Natural killer cell (primary cell): ENCODE measurements around the gene DENND1A. TPM values are rescaled to one million over a fixed set of nuclear protein-coding genes. Genes with fewer than 3 reads are reported as not detected.

ENCODE experiments used
- ATAC-seq, 3 donors: fragments of 150-1000 bp in 2 of 3; fragments of 200-7000 bp in 1 of 3; cut with Tn5 transposase; 1 replicate in 1 of 3; 2 replicates in 2 of 3; pipeline ENCODE4 v1.10.0; 2021; ENCODE audit warnings: mild to moderate bottlenecking in 2 of 3, moderate library complexity in 2 of 3
- DNase-seq, 2 donors: peaks; one replicate each; pipeline versions ENCODE4 v3.0.0 to v3.0.0-alpha.2; 2013 to 2021; ENCODE audit warnings: mixed read lengths in 1 of 2
- H3K27ac ChIP-seq: one replicate; pipeline ENCODE4 v1.5.1; 2013; ENCODE audit warnings: mild to moderate bottlenecking, low read length
- H3K27me3 ChIP-seq: one replicate; pipeline ENCODE4 v1.6.1; 2013; ENCODE audit warnings: low read length; ENCODE audit not compliant: control insufficient read depth, insufficient read depth
- H3K36me3 ChIP-seq: one replicate; pipeline ENCODE4 v1.6.1; 2013; ENCODE audit warnings: low read length; ENCODE audit not compliant: control insufficient read depth, insufficient read depth
- H3K4me1 ChIP-seq: one replicate; pipeline ENCODE4 v1.6.1; 2013; ENCODE audit warnings: low read length; ENCODE audit not compliant: control insufficient read depth, insufficient read depth
- H3K4me3 ChIP-seq: one replicate; pipeline ENCODE4 v1.5.1; 2013; ENCODE audit warnings: low read length
- H3K9me3 ChIP-seq: one replicate; pipeline ENCODE4 v1.6.1; 2013; ENCODE audit warnings: low read length; ENCODE audit not compliant: control insufficient read depth, insufficient read depth
- H3K27ac Mint-ChIP-seq, 2 donors: one replicate each; pipeline ENCODE4 v1.8.0; 2022; ENCODE audit warnings: mild to moderate bottlenecking in 2 of 2, mixed read lengths in 2 of 2, moderate library complexity in 1 of 2
- H3K27me3 Mint-ChIP-seq, 2 donors: one replicate each; pipeline ENCODE4 v1.8.0; 2022; ENCODE audit warnings: low read depth in 2 of 2, mixed read lengths in 2 of 2
- H3K36me3 Mint-ChIP-seq: one replicate; pipeline ENCODE4 v1.8.0; 2022; ENCODE audit warnings: mixed read lengths
- H3K4me1 Mint-ChIP-seq, 2 donors: one replicate each; pipeline ENCODE4 v1.8.0; 2022; ENCODE audit warnings: mixed read lengths in 2 of 2
- H3K4me3 Mint-ChIP-seq: one replicate; pipeline ENCODE4 v1.8.0; 2022; ENCODE audit warnings: mild to moderate bottlenecking, moderate library complexity, mixed read lengths
- H3K9me3 Mint-ChIP-seq, 2 donors: one replicate each; pipeline ENCODE4 v1.8.0; 2022; ENCODE audit warnings: mixed read lengths in 2 of 2
- CTCF ChIP-seq: fragments of 200-600 bp; IDR thresholded peaks from one replicate; pipeline ENCODE4 v1.8.0; 2022; ENCODE audit warnings: antibody characterized with exemption
- WGBS: methylation state at CpG from one replicate; pipeline ENCODE4 v1.1.7; 2013; ENCODE audit warnings: missing lambda C conversion rate; ENCODE audit not compliant: insufficient coverage; 5-methylcytosine and 5-hydroxymethylcytosine counted together
- intact Hi-C: fragments of 100-400 bp; cut with micrococcal nuclease; formaldehyde crosslinking; loops from one replicate; pipeline ENCODE4 v1.14.2; 2022
- total RNA-seq, 4 donors: library from RNA; stranded (reverse); fragments of 120-200 nt in 1 of 4; gene quantifications; one replicate each; pipeline versions ENCODE4 v1.2.3 to v1.2.4, GENCODE V29; 2013 to 2022

DENND1A gene
- total RNA-seq, 3 donors from 2014 or later (not counting 1 experiment from before 2014, with no cell fraction given), result 27.8 to 37.6 (median 30.9) TPM

DNA sequence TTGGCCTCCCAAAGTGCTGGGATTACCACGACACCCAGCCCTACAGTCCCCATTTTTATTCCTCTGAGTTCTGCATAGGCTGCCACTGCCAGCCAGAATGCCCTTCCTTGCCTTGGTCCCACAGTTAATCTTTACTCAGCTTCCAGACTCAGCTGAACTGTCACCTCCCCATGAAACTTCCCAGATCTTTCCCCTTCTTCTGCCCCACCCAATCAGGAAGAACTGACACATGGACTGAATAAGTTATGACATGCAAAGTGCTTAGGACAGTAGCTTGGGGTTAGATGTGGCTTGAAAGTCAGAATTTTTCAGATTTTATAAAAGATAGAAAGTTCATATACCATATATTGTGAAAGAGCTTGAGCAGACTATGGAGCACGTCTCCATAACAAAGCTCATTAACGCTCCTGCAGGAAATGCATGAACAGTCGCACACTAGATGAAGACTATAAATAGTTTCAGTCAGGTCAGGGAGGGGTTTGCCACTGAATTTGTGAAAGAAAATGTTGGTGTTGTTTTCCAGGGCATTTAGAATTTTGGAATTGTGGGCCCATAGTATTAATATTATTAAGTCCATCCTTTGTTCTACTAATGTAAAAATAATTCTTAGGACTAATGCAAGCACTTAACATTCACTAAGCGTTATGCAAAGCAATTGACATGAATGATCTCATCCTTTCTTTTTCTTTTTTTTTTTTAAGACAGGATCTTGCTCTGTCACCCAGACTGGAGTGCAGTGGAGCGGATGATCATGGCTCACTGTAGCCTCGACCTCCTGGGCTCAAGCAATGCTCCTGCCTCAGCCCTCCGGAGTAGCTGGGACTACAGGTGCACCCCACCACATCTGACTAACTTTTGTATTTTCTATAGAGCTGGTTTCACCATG lies 36.1 kb upstream of the DENND1A start:
- 60% methylated on average over 8 of the region's 8 CpGs for WGBS
- H3K27me3 Mint-ChIP-seq, result peaks cover 18 to 35% of the 10 kb centered on the region in 2 donors
- Histone ChIP-seq H3K9me3 (no peaks in the 10 kb centered on the region), H3K27me3 (peaks cover 2% of the 10 kb centered on the region), H3K4me3 (no peak overlapping the region), H3K27ac (no peak overlapping the region), H3K4me1 (no peaks in the 10 kb centered on the region), H3K36me3 (no peaks in the 10 kb centered on the region)
- no peak overlapping the region for H3K27ac Mint-ChIP-seq
- ATAC-seq, result no peak
- peaks cover 0 to 4% of the 10 kb centered on the region in 2 donors for H3K4me1 Mint-ChIP-seq
- intact Hi-C loops, result no loop called here
- H3K9me3 Mint-ChIP-seq, result no peaks in the 10 kb centered on the region
- H3K4me3 Mint-ChIP-seq, result no peak overlapping the region
- no peak for DNase-seq
- TF ChIP-seq CTCF, result no peak
- no peaks in the 10 kb centered on the region for H3K36me3 Mint-ChIP-seq

- H3K36me3 Mint-ChIP-seq, result no peaks in the 10 kb centered on the region
- Histone ChIP-seq H3K27ac (no peak overlapping the region), H3K36me3 (no peaks in the 10 kb centered on the region), H3K9me3 (no peaks in the 10 kb centered on the region), H3K4me3 (no peak overlapping the region), H3K27me3 (peaks cover 2% of the 10 kb centered on the region), H3K4me1 (no peaks in the 10 kb centered on the region)
- H3K27me3 Mint-ChIP-seq, result peaks cover 18 to 41% of the 10 kb centered on the region in 2 donors
- WGBS, result 4% methylated on average over 12 of the region's 12 CpGs
- DNase-seq (no peak), ATAC-seq (no peak)
- H3K27ac Mint-ChIP-seq, result no peak overlapping the region
- H3K4me3 Mint-ChIP-seq, result no peak overlapping the region
- H3K4me1 Mint-ChIP-seq, result peaks cover 0 to 4% of the 10 kb centered on the region in 2 donors
- intact Hi-C loops, result no loop called here
- TF ChIP-seq CTCF, result no peak
- no peaks in the 10 kb centered on the region for H3K9me3 Mint-ChIP-seq
Observed at GRCh38 chr9:123964761-123965160, 34.8 kb upstream of the DENND1A start.

DNA sequence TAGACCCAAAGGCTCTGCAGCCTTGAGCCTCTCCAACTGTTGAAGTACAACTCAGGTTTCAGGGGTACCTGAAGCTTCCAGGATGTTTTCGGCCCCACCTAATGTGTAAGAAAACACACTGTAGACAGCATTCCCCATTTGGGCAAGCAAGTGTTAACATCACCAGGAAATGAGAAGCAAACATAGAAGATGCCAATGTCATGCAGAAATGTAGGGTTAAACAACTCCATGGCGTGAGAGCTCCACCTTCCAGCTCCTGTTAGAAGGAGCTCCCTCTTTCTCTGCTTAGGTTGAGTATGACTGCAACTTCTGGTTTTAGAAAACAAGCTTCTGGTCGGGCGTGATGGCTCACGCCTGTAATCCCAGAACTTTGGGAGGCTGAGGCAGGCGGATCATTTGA lies 31.0 kb upstream of the DENND1A start:
- no peak overlapping the region for H3K4me3 Mint-ChIP-seq
- H3K27ac Mint-ChIP-seq, result no peak overlapping the region
- DNase-seq (no peak), ATAC-seq (no peak)
- H3K4me1 Mint-ChIP-seq, result peaks cover 0 to 4% of the 10 kb centered on the region in 2 donors
- H3K27me3 Mint-ChIP-seq, result peaks cover 16 to 31% of the 10 kb centered on the region in 2 donors
- H3K9me3 Mint-ChIP-seq, result no peaks in the 10 kb centered on the region
- no peaks in the 10 kb centered on the region for H3K27me3 ChIP-seq
- no peaks in the 10 kb centered on the region for H3K36me3 Mint-ChIP-seq
- TF ChIP-seq CTCF, result no peak
- H3K9me3 ChIP-seq, result no peaks in the 10 kb centered on the region
- no peaks in the 10 kb centered on the region for H3K36me3 ChIP-seq
- intact Hi-C loops, result no loop called here
- no peak overlapping the region for H3K4me3 ChIP-seq
- no peaks in the 10 kb centered on the region for H3K4me1 ChIP-seq
- H3K27ac ChIP-seq, result no peak overlapping the region
- WGBS, result 72% methylated on average over 6 of the region's 6 CpGs
